Natural killer cell treated with Interleukin-12 subunit alpha and Interleukin-12 subunit beta and Interleukin-15 and Interleukin-18, amount 100 ng/mL, for 72 hours (primary cell): Measurements from ENCODE around the gene GDF7. TPM values are rescaled to one million over a fixed set of nuclear protein-coding genes. Genes with fewer than 3 reads are reported as not detected.

ENCODE experiments used
- ATAC-seq, 2 donors: fragments of 150-1000 bp; cut with Tn5 transposase in 1 of 2; sonication (Bioruptor Pico), chemical (Tn5 transposase) in 1 of 2; 2 replicates each; pipeline ENCODE4 v1.10.0; 2021
- DNase-seq: peaks from one replicate; pipeline ENCODE4 v3.0.0; 2022; ENCODE audit warnings: low spot score
- H3K27ac Mint-ChIP-seq, 2 donors: 1 replicate in 1 of 2; 2 replicates in 1 of 2; pipeline ENCODE4 v1.8.0; 2022; ENCODE audit warnings: mixed read lengths in 2 of 2, mild to moderate bottlenecking in 1 of 2, moderate library complexity in 1 of 2
- H3K27me3 Mint-ChIP-seq, 2 donors: 1 replicate in 1 of 2; 2 replicates in 1 of 2; pipeline ENCODE4 v1.8.0; 2022; ENCODE audit warnings: mixed read lengths in 2 of 2
- H3K36me3 Mint-ChIP-seq: one replicate; pipeline ENCODE4 v1.8.0; 2022; ENCODE audit warnings: mixed read lengths
- H3K4me1 Mint-ChIP-seq, 2 donors: 1 replicate in 1 of 2; 2 replicates in 1 of 2; pipeline ENCODE4 v1.8.0; 2022; ENCODE audit warnings: low read depth in 2 of 2, mixed read lengths in 2 of 2, mild to moderate bottlenecking in 1 of 2
- H3K4me3 Mint-ChIP-seq: one replicate; pipeline ENCODE4 v1.8.0; 2022; ENCODE audit warnings: mixed read lengths
- H3K9me3 Mint-ChIP-seq: 2 replicates; pipeline ENCODE4 v1.8.0; 2022; ENCODE audit warnings: mixed read lengths
- total RNA-seq, 2 donors: library from RNA; stranded (reverse); gene quantifications; one replicate each; pipeline ENCODE4 v1.2.3, GENCODE V29; 2022

GDF7 gene
- total RNA-seq, 2 donors from 2014 or later, result 0.02 TPM; not detected in 1

GRCh38 chr2:20633794-20634506 is 33.0 kb upstream of the GDF7 start:
- no peaks in the 10 kb centered on the region for H3K36me3 Mint-ChIP-seq
- H3K27me3 Mint-ChIP-seq, result no peaks in the 10 kb centered on the region
- ATAC-seq (peak in 1 of 2 donors; percentile 64), DNase-seq (no peak)
- no peak overlapping the region for H3K27ac Mint-ChIP-seq
- no peak overlapping the region for H3K4me3 Mint-ChIP-seq
- peaks cover 0 to 11% of the 10 kb centered on the region in 2 donors for H3K4me1 Mint-ChIP-seq
- no peaks in the 10 kb centered on the region for H3K9me3 Mint-ChIP-seq

DNA sequence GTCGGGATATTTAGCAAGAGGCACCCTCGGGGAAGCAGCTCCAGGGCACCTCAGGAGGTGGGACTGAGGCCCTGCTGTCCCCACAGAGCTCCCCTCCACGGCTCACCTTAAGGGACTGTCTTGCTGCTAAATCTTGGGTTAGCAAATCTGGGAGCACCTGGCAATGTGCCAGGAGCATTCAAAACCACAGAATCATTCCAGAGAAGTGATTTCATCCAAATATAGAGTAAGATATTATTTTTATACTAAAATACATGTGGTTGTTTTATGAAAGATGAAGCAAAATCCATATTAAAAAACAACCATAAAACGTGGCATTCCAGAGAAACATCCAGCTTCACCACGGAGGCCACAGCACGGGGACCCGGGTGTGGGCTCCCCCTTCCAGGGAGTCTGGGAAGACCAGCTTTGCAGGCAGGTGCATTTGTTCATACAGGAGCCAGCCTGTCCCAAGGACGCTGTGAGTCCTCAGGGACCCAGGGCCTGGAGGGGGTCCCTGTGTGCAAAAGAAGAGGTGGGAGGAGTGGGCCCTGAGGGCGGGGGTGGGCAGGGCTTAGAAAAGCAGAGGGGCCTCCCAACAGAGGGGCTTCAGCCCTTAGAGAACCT is 32.3 kb upstream of the GDF7 start:
- Mint-ChIP-seq H3K9me3 (no peaks in the 10 kb centered on the region), H3K36me3 (no peaks in the 10 kb centered on the region), H3K27ac (no peak overlapping the region), H3K4me3 (no peak overlapping the region), H3K27me3 (no peaks in the 10 kb centered on the region), H3K4me1 (peaks cover 0 to 11% of the 10 kb centered on the region in 2 donors)
- no peak for ATAC-seq
- no peak for DNase-seq

DNA sequence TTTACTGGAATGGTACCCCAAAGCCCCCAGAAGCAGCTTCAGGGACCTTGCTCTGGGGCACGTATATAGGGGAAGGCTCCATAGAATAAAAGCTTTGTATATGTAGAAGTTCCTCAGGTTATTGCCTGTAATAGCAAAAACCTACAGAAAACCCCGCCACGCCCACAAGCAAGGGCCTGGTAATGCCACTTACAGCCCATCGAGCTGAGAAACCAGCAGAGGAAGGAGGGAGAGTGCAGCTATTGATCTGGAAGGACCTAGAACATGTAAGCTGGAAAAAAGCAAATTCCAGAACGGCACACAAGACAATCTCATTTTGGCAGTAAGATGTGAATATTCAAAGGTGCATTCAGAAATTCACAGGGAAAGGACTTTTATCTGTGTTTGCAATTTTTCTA is 31.8 kb upstream of the GDF7 start:
- H3K27ac Mint-ChIP-seq, result no peak overlapping the region
- no peaks in the 10 kb centered on the region for H3K36me3 Mint-ChIP-seq

DNA sequence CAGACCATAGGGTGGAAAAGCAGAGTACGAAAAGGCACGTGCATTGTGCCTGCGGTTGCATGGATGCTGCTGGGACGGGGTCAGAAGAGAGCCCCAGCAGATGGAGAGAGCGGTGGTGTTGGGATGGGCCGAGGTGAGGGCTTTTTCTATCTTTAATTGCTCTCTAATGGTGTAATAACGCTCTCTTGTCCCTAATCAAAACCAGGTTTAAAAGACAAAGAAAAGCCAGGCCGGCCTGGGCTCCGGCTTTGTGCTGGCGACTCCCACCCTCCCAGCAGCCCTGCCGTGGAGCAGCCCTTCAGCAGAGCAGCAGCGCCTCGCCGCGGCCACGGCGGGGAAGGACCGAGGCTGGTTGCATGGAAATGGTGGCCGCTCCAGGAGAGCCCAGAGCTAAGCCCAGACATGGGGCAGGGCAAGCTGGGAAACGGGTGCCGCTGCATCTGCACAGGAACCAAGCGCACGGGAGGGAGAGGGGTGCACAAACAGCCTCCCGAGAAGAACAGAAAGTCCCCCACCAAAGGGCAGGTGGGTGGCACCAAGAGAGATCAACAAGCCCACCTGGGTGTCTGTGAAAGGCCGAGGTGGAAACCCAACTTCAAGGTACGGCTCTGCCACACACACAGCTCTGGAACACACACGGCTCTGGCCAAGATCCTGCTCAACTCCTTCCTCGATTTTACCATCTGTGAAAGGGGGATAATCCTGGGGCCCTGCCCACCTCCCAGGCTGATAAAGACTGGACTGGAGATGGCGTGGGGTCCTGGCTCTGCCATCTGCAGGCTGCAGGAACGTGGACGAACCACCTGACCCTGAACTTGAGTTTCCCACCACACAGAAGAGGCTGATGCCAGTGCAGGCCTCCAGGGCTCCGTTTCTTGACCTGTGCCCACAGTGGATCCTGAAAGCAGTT is 31.0 kb upstream of the GDF7 start:
- H3K9me3 Mint-ChIP-seq, result no peaks in the 10 kb centered on the region
- H3K27me3 Mint-ChIP-seq, result no peaks in the 10 kb centered on the region
- ATAC-seq (peak; percentile 68 to 84), DNase-seq (no peak)
- H3K27ac Mint-ChIP-seq, result no peak overlapping the region
- peaks cover 0 to 11% of the 10 kb centered on the region in 2 donors for H3K4me1 Mint-ChIP-seq
- no peak overlapping the region for H3K4me3 Mint-ChIP-seq
- no peaks in the 10 kb centered on the region for H3K36me3 Mint-ChIP-seq

More for the DNA sequence above, 31.8 kb upstream of the GDF7 start:
- no peak for DNase-seq
- H3K4me3 Mint-ChIP-seq, result no peak overlapping the region
- H3K4me1 Mint-ChIP-seq, result peaks cover 0 to 11% of the 10 kb centered on the region in 2 donors
- H3K9me3 Mint-ChIP-seq, result no peaks in the 10 kb centered on the region
- no peaks in the 10 kb centered on the region for H3K27me3 Mint-ChIP-seq
- no peak for ATAC-seq

- Mint-ChIP-seq H3K36me3 (no peaks in the 10 kb centered on the region), H3K27me3 (no peaks in the 10 kb centered on the region), H3K4me1 (peaks cover 5 to 13% of the 10 kb centered on the region in 2 donors), H3K4me3 (no peak overlapping the region), H3K9me3 (no peaks in the 10 kb centered on the region), H3K27ac (no peak overlapping the region)
- DNase-seq (no peak), ATAC-seq (no peak)
Measured at GRCh38 chr2:20637147-20637546, 29.8 kb upstream of the GDF7 start.

DNA sequence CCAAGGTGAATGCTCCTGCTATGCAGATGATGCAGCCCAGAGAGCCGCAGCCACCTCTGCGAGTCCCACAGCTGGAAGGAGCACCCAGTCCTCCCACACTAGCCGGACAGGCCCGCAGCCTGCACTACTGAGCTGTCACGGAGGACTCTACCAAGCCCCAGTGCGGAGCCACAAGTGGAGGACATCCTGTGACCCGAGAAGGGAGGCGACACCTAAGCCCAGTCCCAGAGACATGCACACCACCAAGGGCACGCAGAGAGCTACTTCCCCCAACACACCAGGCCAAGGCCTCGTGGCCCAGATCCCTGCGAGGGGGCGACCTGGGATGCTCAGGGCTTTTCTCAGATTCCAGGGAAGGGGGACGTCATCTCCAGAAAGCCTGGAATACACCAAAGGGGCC is 28.9 kb upstream of the GDF7 start:
- no peak overlapping the region for H3K4me3 Mint-ChIP-seq
- H3K27me3 Mint-ChIP-seq, result no peaks in the 10 kb centered on the region
- no peaks in the 10 kb centered on the region for H3K36me3 Mint-ChIP-seq
- H3K4me1 Mint-ChIP-seq, result peaks cover 6 to 14% of the 10 kb centered on the region in 2 donors
- no peak overlapping the region for H3K27ac Mint-ChIP-seq
- no peaks in the 10 kb centered on the region for H3K9me3 Mint-ChIP-seq
- DNase-seq, result no peak
- ATAC-seq, result no peak

GRCh38 chr2:20638646-20639430 is 28.1 kb upstream of the GDF7 start:
- H3K36me3 Mint-ChIP-seq, result no peaks in the 10 kb centered on the region
- H3K4me3 Mint-ChIP-seq, result no peak overlapping the region
- DNase-seq (no peak), ATAC-seq (no peak)
- peaks cover 6 to 13% of the 10 kb centered on the region in 2 donors for H3K4me1 Mint-ChIP-seq
- H3K9me3 Mint-ChIP-seq, result no peaks in the 10 kb centered on the region
- no peak overlapping the region for H3K27ac Mint-ChIP-seq
- no peaks in the 10 kb centered on the region for H3K27me3 Mint-ChIP-seq

GRCh38 chr2:20640411-20641122 is 26.4 kb upstream of the GDF7 start:
- Mint-ChIP-seq H3K27ac (no peak overlapping the region), H3K27me3 (no peaks in the 10 kb centered on the region), H3K4me3 (no peak overlapping the region), H3K36me3 (no peaks in the 10 kb centered on the region), H3K4me1 (peaks cover 6 to 9% of the 10 kb centered on the region in 2 donors), H3K9me3 (no peaks in the 10 kb centered on the region)
- ATAC-seq (no peak), DNase-seq (no peak)

DNA sequence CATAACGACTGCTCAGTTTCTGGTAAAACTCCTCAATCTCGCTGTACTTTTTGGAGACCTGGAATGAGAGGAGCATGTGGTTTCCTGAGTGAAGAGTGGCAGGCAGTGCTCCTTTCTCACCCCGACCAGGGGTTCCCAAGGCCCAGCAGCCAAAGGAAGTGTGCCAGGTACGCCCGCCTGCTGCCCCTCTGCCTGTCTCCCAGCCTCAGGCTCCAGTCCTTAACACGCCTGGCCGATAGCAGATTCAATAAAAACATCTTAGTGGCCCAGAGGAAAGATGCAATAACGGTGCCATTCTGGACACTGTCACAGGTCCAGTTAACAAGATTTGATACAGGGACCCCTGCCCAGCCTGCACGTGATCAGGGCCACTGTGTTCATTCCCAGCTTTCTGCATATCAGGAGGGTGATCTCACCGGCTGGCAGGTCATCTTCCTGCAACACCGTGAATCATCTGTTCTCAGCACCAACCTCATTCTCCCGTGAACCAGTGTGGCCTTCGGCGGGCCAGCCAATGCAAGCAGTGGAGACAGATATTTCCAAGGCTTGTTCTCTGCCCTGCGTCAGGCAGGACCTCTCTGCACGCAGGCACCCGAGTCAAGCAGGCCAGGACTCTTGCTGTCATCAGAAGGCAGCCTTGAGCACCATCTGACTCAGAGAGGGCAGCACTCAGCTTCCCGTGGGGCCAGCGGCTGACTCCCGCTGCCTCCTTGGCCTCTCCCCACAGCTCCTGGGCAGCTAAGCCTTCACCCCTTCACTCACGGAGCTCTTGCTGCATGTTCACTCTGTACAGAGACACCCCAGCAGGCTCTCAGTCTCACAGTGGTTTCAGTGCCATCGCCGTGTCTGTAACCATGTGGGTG is 25.6 kb upstream of the GDF7 start:
- H3K4me3 Mint-ChIP-seq, result no peak overlapping the region
- no peak for ATAC-seq
- no peaks in the 10 kb centered on the region for H3K36me3 Mint-ChIP-seq
- no peaks in the 10 kb centered on the region for H3K9me3 Mint-ChIP-seq
- H3K27ac Mint-ChIP-seq, result no peak overlapping the region
- H3K27me3 Mint-ChIP-seq, result no peaks in the 10 kb centered on the region
- no peak for DNase-seq
- peaks cover 6% of the 10 kb centered on the region in 2 donors for H3K4me1 Mint-ChIP-seq

DNA sequence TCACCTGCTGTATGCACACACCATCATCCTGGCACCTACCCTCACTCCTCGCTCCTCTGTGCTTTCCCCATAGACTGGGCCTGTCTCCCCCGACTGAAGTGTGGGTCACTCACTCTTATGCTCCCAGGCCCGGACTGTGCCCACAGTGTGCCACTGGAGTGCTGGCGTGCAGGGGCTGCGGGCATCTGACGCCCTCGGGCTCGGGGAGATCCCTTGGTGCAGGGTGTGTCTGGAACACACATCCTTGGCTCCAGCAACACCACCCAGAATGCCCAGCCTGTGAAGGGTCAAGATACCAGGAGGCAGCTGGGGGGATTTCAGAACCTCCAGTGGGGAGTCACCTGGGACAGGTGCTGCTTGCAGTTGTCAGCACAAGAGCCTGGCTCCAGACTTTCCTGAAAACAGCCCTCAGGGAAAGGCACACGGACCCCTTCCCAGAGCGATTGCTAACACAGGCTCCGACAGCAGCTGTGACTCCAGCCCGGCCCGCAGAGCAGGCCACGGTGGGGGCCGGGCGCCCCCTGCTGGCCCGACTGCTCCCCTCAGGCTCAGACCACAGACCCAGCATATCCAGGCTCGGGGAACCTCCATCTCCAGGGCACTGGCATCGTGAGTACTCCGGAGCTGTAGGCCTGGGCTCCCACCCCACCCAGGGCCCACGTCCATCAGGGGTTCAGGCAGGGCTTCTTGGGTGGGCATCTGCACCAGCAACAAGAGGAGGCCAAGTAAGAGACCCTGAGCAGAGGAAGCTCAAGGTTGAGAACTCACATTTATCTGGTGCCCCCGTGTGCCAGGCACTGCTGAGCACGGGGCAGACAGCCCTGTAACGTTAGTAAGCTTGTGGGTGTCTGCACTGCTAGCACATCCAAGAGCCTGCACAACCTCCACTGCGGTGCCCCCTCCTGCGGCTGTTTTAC is 24.6 kb upstream of the GDF7 start:
- Mint-ChIP-seq H3K36me3 (no peaks in the 10 kb centered on the region), H3K27me3 (no peaks in the 10 kb centered on the region), H3K4me1 (peaks cover 6% of the 10 kb centered on the region in 2 donors), H3K27ac (no peak overlapping the region), H3K9me3 (no peaks in the 10 kb centered on the region), H3K4me3 (no peak overlapping the region)
- peak; percentile 73 for DNase-seq
- ATAC-seq, result peak; percentile 90

GRCh38 chr2:20643060-20643459 is 23.9 kb upstream of the GDF7 start:
- Mint-ChIP-seq H3K4me3 (no peak overlapping the region), H3K27ac (no peak overlapping the region), H3K27me3 (no peaks in the 10 kb centered on the region), H3K9me3 (no peaks in the 10 kb centered on the region), H3K4me1 (peaks cover 8 to 9% of the 10 kb centered on the region in 2 donors), H3K36me3 (no peaks in the 10 kb centered on the region)
- no peak for DNase-seq
- no peak for ATAC-seq
